OCI-LY3 (cell line): ENCODE results near the gene KLF2.

Experiments used
- H2AFZ ChIP-seq: fragments of 200-600, 300-600 bp; shearing (Covaris generic); 2 replicates; pipeline ENCODE4 v1.6.0; 2014; ENCODE audit warnings: antibody characterized with exemption, low read depth, low read length
- H3K27ac ChIP-seq: fragments of 200-600, 300-600 bp; sonication (generic); 2 replicates; pipeline ENCODE4 v1.5.1; 2014; ENCODE audit warnings: mild to moderate bottlenecking, low read length, moderate library complexity, mixed read lengths
- H3K27me3 ChIP-seq: fragments of 200-600, 300-600 bp; sonication (generic); 2 replicates; pipeline ENCODE4 v1.6.1; 2014; ENCODE audit warnings: low read depth, low read length, mixed read lengths
- H3K36me3 ChIP-seq: fragments of 200-600, 300-600 bp; sonication (generic); replicated peaks from 2 replicates; pipeline ENCODE3; 2014; ENCODE audit warnings: low read depth, low read length, mixed read lengths
- H3K4me1 ChIP-seq: fragments of 300-600, 200-600 bp; sonication (generic); 2 replicates; pipeline ENCODE4 v1.6.1; 2014; ENCODE audit warnings: low read length, mixed read lengths
- H3K4me2 ChIP-seq: fragments of 200-600, 300-600 bp; sonication (generic); 2 replicates; pipeline ENCODE4 v1.6.1; 2014; ENCODE audit warnings: low read length, mixed read lengths
- H3K4me3 ChIP-seq: fragments of 300-600, 200-600 bp; sonication (generic); 2 replicates; pipeline ENCODE4 v1.5.1; 2014; ENCODE audit warnings: antibody characterized with exemption, mild to moderate bottlenecking, low read length, moderate library complexity
- H3K79me2 ChIP-seq: fragments of 300-600, 200-600 bp; shearing (Covaris generic); 2 replicates; pipeline ENCODE4 v1.6.1; 2014; ENCODE audit warnings: mild to moderate bottlenecking, low read length, mixed read lengths
- H3K9ac ChIP-seq: fragments of 300-600, 200-600 bp; shearing (Covaris generic); 2 replicates; pipeline ENCODE4 v1.6.0; 2014; ENCODE audit warnings: mild to moderate bottlenecking, low read length, moderate library complexity
- H3K9me3 ChIP-seq: fragments of 200-600, 300-600 bp; shearing (Covaris generic); 2 replicates; pipeline ENCODE4 v1.6.1; 2014; ENCODE audit warnings: low read length, mixed read lengths; ENCODE audit not compliant: insufficient read depth
- H4K20me1 ChIP-seq: fragments of 200-600, 300-600 bp; sonication (generic); 2 replicates; pipeline ENCODE4 v1.6.1; 2016; ENCODE audit warnings: low read length, mixed read lengths; ENCODE audit not compliant: insufficient read depth
- CTCF ChIP-seq: fragments of 200-600, 300-600 bp; sonication (generic); IDR thresholded peaks from 2 replicates; pipeline ENCODE4 v1.5.1; 2014; ENCODE audit warnings: antibody characterized with exemption, low read length, low read depth
- EZH2phosphoT487 ChIP-seq: fragments of 200-600 bp; shearing (Covaris generic); IDR thresholded peaks from 2 replicates; pipeline ENCODE4 v1.6.1; 2018; ENCODE audit warnings: antibody characterized with exemption, mixed run types, low read depth

Gene KLF2

GRCh38 chr19:16339361-16339725 lies 14.7 kb downstream of the KLF2 start:
- H4K20me1 ChIP-seq: peaks cover 31% of the 10 kb centered on the region
- no peaks in the 10 kb centered on the region for H3K79me2 ChIP-seq
- peak overlapping the region; percentile 51 for H3K4me3 ChIP-seq
- peaks cover 46% of the 10 kb centered on the region for H3K4me1 ChIP-seq
- H3K27me3 ChIP-seq: peaks cover 53% of the 10 kb centered on the region
- peak overlapping the region; percentile 77 for H3K4me2 ChIP-seq
- H3K36me3 ChIP-seq: no peaks in the 10 kb centered on the region
- no peak overlapping the region for H2AFZ ChIP-seq
- H3K9me3 ChIP-seq: peaks cover 4% of the 10 kb centered on the region; the same call in 1 of the 2 replicates
- TF ChIP-seq CTCF (no peak), EZH2phosphoT487 (no peak)
- H3K9ac ChIP-seq: no peak overlapping the region
- H3K27ac ChIP-seq: no peak overlapping the region

DNA sequence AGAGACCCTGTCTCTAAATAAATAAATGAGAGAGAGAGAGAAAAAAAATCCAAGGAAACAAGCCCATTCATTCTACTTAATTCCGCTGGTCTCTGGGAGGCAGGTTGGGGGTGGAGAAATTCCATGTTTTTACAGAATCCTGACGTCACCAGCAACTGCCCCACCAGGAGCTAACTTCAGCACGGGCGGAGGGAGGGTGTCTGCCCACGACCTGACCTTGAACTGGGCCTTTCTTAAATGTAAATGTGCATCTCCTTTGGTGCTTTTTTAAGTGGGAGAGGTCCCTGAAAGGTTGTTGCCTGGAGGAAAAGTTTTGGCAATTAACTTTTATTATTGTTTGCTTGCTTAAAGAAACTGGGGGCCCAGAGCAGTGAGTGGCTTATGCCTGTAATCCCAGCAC lies 15.5 kb downstream of the KLF2 start:
- Histone ChIP-seq H3K4me2 (no peak overlapping the region), H3K27ac (no peak overlapping the region), H4K20me1 (peaks cover 29% of the 10 kb centered on the region), H3K36me3 (no peaks in the 10 kb centered on the region), H3K4me1 (peaks cover 46% of the 10 kb centered on the region), H3K79me2 (no peaks in the 10 kb centered on the region), H3K27me3 (peaks cover 50% of the 10 kb centered on the region), H3K9ac (no peak overlapping the region), H2AFZ (no peak overlapping the region), H3K9me3 (peaks cover 4% of the 10 kb centered on the region; the same call in 1 of the 2 replicates), H3K4me3 (no peak overlapping the region)
- TF ChIP-seq CTCF (no peak), EZH2phosphoT487 (no peak)

GRCh38 chr19:16340654-16341053 lies 16.0 kb downstream of the KLF2 start:
- Histone ChIP-seq H3K79me2 (no peaks in the 10 kb centered on the region), H3K9ac (no peak overlapping the region), H3K4me1 (peaks cover 46% of the 10 kb centered on the region), H3K27ac (no peak overlapping the region), H3K4me3 (no peak overlapping the region), H2AFZ (no peak overlapping the region), H3K4me2 (no peak overlapping the region), H3K36me3 (no peaks in the 10 kb centered on the region), H3K27me3 (peaks cover 49% of the 10 kb centered on the region), H3K9me3 (peaks cover 4% of the 10 kb centered on the region; the same call in 1 of the 2 replicates), H4K20me1 (peaks cover 24% of the 10 kb centered on the region)
- TF ChIP-seq CTCF (no peak), EZH2phosphoT487 (no peak)

DNA sequence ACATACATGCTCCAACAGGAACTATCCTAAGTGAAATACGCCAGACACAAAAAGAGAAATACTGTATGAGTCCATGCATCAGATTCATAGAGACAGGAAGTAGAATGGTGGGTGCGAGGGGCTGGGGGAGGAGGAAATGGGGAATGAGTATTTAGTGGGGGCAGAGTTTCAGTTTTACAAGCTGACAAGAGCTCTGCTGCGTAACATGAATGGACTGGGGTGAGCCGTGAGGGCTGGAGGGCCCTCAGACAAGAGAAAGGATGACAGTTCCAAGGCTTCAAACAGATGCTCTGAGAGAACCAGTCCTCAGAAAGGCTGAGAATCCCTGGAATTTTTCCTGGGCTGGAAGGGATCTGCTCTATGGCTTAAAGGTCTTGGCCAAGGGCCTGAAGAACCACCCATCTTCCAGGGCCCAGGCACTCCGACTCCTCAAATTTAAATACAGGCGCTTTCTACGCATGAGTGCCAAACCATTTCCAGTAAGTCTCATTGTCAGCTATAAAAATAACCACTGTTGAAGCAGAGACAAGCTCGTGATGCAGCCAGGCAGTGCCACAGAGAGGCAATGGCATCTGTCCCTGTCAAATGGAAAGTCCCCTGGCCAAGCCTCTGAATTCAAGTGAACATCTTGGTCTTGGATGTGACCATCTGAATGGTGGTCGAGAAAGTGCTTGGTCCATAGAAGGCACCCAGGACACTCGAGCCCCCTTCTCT lies 17.5 kb downstream of the KLF2 start:
- Histone ChIP-seq H3K9ac (peak overlapping the region; percentile 14; the same call in 1 of the 2 replicates), H3K79me2 (no peaks in the 10 kb centered on the region), H4K20me1 (peaks cover 20% of the 10 kb centered on the region), H3K4me2 (peak overlapping the region; percentile 76), H3K4me3 (peak overlapping the region; percentile 50), H3K27ac (peak overlapping the region; percentile 75), H3K36me3 (no peaks in the 10 kb centered on the region), H2AFZ (no peak overlapping the region), H3K27me3 (peaks cover 42% of the 10 kb centered on the region), H3K9me3 (peaks cover 4% of the 10 kb centered on the region; the same call in 1 of the 2 replicates), H3K4me1 (peaks cover 46% of the 10 kb centered on the region)
- TF ChIP-seq CTCF (no peak), EZH2phosphoT487 (peak; percentile 86)
